HepG2 (cell line): ENCODE data around the gene CD58.
"Not testable (repeated sequence)": the region's sequence is repeated elsewhere in the genome, so short reads cannot be mapped to it uniquely, and the experiment has no call there.

ENCODE experiments used
- REST ChIP-seq, 2 experiments: IDR thresholded peaks; 2 replicates each; pipeline ENCODE4 v1.6.1; 2011 to 2012; ENCODE audit warnings: low read length in 2 of 2, borderline replicate concordance in 1 of 2, low read depth in 1 of 2, mild to moderate bottlenecking in 1 of 2, moderate library complexity in 1 of 2
- SOX6 ChIP-seq, 2 experiments: fragments of 450-650 bp in 1 of 2; sonication (generic) in 1 of 2; formaldehyde crosslinking in 1 of 2; IDR thresholded peaks; 2 replicates each; pipeline versions ENCODE4 v1.4.0 to v1.6.1; 2017 to 2020; ENCODE audit warnings: antibody characterized with exemption in 1 of 2, mild to moderate bottlenecking in 1 of 2, missing genetic modification reagents in 1 of 2
- ZNF350 ChIP-seq: sonication (generic); formaldehyde crosslinking; IDR thresholded peaks from 2 replicates; pipeline ENCODE4 v1.4.0; 2020; ENCODE audit warnings: mild to moderate bottlenecking, low read depth, missing genetic modification reagents, borderline replicate concordance
- TF ChIP-seq, protein P1 (sequence below): sonication (generic); formaldehyde crosslinking; IDR thresholded peaks from 2 replicates; pipeline ENCODE4 v1.5.0; 2020; ENCODE audit warnings: mild to moderate bottlenecking, missing genetic modification reagents, moderate library complexity

DNA sequence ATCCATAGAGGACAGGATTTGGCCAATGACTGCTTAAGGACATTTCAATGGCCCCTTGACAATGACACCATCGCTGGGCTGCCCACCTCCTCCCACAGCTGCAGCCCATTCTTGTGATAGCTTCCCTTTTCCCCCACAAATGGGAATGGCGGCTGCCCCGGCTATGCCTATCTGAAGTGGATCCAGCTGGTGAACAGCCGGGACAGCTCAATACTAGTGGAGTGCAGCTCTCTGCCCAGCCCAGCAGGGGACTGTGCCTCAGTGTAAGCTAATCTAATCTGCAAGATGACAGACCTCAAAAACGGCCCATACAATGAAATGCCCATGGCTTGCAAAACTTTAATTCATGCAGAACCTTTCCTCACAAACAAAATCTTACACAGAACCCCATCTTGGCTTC, 47.0 kb upstream of the CD58 start:
- TF ChIP-seq, protein P1, sequence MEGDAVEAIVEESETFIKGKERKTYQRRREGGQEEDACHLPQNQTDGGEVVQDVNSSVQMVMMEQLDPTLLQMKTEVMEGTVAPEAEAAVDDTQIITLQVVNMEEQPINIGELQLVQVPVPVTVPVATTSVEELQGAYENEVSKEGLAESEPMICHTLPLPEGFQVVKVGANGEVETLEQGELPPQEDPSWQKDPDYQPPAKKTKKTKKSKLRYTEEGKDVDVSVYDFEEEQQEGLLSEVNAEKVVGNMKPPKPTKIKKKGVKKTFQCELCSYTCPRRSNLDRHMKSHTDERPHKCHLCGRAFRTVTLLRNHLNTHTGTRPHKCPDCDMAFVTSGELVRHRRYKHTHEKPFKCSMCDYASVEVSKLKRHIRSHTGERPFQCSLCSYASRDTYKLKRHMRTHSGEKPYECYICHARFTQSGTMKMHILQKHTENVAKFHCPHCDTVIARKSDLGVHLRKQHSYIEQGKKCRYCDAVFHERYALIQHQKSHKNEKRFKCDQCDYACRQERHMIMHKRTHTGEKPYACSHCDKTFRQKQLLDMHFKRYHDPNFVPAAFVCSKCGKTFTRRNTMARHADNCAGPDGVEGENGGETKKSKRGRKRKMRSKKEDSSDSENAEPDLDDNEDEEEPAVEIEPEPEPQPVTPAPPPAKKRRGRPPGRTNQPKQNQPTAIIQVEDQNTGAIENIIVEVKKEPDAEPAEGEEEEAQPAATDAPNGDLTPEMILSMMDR (CRISPR knock-in tag), result not testable (repeated sequence)
- not testable (repeated sequence) for TF ChIP-seq REST (IDR thresholded peaks at IDR 0.05; ENCODE audit: borderline replicate concordance in 1 of 2, low read depth in 1 of 2, low read length in 2 of 2); SOX6 (IDR thresholded peaks at IDR 0.05); SOX6 (CRISPR knock-in tag; IDR thresholded peaks at IDR 0.05); ZNF350 (CRISPR knock-in tag)
